GM12874 (cell line): Measurements from ENCODE around the gene IFRD2.

Experiments used
- TF ChIP-seq, protein P1 (sequence below): IDR thresholded peaks from 2 replicates; pipeline ENCODE4 v1.5.1; 2011; ENCODE audit warnings: low read depth, mild to moderate bottlenecking, control low read depth, low read length, moderate library complexity; ENCODE audit not compliant: insufficient read depth

Gene IFRD2

DNA sequence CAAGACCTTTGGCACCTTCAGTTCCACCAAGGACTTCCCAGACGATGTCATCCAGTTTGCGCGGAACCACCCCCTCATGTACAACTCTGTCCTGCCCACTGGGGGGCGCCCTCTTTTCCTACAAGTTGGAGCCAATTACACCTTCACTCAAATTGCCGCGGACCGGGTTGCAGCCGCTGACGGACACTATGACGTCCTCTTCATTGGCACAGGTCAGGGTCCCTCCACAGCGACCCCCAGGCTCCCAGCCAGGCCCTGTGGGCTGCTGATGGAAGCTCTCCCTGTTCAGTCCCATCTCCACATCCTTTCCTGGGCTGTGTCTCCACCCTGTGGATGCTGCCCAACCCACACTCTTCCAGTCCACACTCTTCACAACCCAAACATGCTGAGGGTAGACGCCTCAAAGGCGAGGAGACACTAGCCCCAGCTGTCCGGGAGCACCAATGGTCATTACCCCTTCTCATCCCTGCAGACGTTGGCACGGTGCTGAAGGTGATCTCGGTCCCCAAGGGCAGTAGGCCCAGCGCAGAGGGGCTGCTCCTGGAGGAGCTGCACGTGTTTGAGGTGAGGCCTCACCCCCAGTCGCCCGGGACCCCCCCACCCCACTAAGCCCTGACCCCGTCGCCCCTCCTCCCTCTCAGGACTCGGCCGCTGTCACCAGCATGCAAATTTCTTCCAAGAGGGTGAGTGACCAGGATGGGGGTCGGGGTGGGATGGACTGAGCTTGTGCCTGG, 17.7 kb downstream of the IFRD2 start:
- TF ChIP-seq, protein P1, sequence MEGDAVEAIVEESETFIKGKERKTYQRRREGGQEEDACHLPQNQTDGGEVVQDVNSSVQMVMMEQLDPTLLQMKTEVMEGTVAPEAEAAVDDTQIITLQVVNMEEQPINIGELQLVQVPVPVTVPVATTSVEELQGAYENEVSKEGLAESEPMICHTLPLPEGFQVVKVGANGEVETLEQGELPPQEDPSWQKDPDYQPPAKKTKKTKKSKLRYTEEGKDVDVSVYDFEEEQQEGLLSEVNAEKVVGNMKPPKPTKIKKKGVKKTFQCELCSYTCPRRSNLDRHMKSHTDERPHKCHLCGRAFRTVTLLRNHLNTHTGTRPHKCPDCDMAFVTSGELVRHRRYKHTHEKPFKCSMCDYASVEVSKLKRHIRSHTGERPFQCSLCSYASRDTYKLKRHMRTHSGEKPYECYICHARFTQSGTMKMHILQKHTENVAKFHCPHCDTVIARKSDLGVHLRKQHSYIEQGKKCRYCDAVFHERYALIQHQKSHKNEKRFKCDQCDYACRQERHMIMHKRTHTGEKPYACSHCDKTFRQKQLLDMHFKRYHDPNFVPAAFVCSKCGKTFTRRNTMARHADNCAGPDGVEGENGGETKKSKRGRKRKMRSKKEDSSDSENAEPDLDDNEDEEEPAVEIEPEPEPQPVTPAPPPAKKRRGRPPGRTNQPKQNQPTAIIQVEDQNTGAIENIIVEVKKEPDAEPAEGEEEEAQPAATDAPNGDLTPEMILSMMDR: peak; percentile 84

DNA sequence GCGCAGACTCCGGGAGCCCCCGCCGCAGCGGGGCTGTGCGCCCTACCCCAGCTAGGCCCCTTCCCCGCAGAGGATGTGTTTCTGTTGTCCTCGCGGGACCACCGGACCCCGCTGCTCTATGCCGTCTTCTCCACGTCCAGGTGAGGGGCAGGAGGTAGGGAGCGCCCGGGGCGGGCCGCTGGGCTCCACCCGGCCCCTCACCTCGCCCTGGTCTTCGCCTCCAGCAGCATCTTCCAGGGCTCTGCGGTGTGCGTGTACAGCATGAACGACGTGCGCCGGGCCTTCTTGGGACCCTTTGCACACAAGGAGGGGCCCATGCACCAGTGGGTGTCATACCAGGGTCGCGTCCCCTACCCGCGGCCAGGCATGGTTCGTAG, 18.6 kb downstream of the IFRD2 start:
- TF ChIP-seq, protein P1: no peak

DNA sequence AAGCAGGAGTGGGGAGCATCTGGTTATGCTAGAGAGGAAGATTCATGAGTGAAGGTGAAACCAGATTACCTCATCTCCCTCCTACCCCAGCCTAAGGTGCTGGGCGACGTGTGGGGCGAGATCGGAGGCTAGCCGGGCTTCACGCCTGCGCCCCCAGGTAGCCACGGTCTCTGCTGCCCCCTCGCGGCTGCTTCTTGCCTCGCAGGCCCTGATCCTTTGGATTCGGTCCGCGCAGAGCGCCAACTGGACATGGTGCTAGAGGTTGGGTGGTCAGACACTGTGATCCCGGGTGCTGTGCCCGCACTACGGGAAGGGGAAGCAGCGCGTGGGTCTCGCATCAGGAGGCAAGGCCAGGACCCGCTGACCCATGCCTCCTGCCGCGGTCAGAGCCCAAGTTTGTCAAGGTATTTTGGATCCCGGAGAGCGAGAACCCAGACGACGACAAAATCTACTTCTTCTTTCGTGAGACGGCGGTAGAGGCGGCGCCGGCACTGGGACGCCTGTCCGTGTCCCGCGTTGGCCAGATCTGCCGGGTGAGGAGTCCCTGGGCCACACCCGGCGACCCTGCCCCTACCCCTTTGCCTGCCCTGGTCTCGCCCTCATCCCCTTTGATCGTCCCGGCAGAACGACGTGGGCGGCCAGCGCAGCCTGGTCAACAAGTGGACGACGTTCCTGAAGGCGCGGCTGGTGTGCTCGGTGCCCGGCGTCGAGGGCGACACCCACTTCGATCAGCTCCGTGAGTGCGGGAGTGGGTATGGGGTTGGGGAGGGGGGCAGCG, 19.1 kb downstream of the IFRD2 start:
- TF ChIP-seq, protein P1: peak; percentile 98

DNA sequence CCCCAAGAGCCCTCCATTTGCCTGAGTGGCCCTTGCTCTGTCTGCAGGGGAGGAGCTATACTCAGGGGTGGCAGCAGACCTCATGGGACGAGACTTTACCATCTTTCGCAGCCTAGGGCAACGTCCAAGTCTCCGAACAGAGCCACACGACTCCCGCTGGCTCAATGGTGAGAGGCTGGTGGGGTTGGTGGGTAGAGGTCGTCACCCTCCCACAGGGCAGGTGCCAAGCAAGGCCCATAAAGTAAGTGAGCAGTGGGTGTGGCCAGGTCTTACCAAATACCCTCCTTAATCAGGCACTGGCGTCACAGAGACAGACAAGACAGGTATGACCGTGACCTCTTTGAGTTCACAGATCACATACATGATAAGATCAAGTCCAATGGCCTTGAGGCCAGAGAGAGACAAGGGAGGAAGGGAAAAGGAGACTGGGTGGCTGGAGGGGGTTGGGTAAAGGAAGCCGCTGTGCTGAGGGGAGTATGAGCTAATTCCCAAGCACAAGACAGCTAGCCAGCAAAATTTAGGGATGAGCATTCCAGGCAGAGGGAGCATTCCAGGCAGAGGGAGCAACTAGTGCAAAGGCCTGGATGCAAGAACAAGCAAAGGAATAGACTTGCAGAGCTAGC, 20.8 kb downstream of the IFRD2 start:
- TF ChIP-seq, protein P1: no peak

DNA sequence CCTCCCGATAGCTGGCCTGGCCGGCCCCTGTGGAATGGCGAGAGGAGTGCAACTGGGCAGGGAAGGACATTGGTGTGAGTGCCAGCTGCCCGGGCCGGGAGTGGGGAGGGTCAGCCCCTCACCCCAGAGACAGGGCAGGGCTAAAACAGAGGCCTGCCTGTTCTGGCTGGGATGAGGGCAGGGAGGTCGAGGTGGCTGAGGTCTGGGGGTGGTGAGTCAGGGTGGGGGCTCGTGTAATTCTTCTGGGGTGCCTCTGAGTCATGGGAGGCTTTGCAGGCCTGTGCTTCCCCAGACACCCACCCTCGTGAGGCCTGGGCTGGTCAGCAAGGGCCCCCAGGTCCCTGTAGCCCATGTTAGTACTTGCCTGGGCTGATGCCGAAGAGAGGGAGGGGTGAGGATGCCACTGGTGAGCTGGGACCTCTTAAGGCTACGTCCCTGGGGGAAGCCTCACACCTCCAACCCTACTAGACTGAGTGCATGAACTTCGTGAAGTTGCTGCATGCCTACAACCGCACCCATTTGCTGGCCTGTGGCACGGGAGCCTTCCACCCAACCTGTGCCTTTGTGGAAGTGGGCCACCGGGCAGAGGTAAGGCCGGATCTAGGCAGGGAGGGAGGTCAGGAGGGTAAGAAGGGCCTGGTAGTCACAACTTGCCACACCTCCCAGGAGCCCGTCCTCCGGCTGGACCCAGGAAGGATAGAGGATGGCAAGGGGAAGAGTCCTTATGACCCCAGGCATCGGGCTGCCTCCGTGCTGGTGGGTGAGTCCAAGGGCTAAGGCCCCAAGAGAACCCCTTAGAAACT, 21.6 kb downstream of the IFRD2 start:
- TF ChIP-seq, protein P1: no peak

DNA sequence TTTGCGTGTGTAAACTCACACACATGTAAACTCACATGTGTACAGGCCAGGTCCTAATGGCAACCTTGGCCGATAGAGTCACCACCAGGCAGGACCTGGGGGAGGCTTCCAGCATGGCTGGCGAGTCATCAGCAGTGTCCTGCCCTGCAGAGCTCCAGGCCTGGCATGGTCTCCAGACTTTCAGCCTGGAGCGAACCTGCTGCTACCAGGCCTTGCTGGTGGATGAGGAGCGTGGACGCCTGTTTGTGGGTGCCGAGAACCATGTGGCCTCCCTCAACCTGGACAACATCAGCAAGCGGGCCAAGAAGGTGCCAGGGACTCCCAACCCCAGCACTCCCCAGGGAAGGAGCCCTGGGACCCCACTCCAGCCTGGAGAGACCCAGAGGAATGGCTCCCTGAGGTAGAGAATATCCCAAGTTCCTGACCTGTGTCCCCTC, 22.2 kb downstream of the IFRD2 start:
- TF ChIP-seq, protein P1: no peak
